SK-N-SH (cell line): ENCODE measurements around the gene FH.

Experiments used
- GABPA ChIP-seq: IDR thresholded peaks from 2 replicates; pipeline ENCODE4 v1.4.0; 2012; ENCODE audit warnings: low read depth, mild to moderate bottlenecking
- NRF1 ChIP-seq: IDR thresholded peaks from 2 replicates; pipeline ENCODE4 v1.6.1; 2012; ENCODE audit warnings: low read depth, mild to moderate bottlenecking, low read length
- POLR2AphosphoS5 ChIP-seq: IDR thresholded peaks from 2 replicates; pipeline ENCODE4 v1.6.1; 2012; ENCODE audit warnings: low read depth, low read length
- TAF1 ChIP-seq: IDR thresholded peaks from 2 replicates; pipeline ENCODE4 v1.6.1; 2012; ENCODE audit warnings: low read depth, mild to moderate bottlenecking, low read length, moderate library complexity, borderline replicate concordance
- TEAD4 ChIP-seq: IDR thresholded peaks from 2 replicates; pipeline ENCODE4 v1.4.0; 2012; ENCODE audit warnings: mild to moderate bottlenecking, borderline replicate concordance; ENCODE audit not compliant: insufficient read depth
- YY1 ChIP-seq: IDR thresholded peaks from 2 replicates; pipeline ENCODE4 v1.4.0; 2012; ENCODE audit warnings: low read depth, mild to moderate bottlenecking
- TF ChIP-seq, protein P1 (sequence below): fragments of 200-600 bp; sonication (generic); IDR thresholded peaks from 2 replicates; pipeline ENCODE4 v1.6.1; 2017; ENCODE audit warnings: antibody characterized with exemption, mild to moderate bottlenecking, moderate library complexity
- TF ChIP-seq, protein P2 (sequence below): fragments of 150-350 bp; IDR thresholded peaks from 2 replicates; pipeline ENCODE4 v1.6.1; 2017; ENCODE audit warnings: antibody characterized with exemption, low read length, low read depth, borderline replicate concordance
- TF ChIP-seq, protein P3 (sequence below): IDR thresholded peaks from 2 replicates; pipeline ENCODE4 v1.4.0; 2012; ENCODE audit warnings: low read depth

DNA sequence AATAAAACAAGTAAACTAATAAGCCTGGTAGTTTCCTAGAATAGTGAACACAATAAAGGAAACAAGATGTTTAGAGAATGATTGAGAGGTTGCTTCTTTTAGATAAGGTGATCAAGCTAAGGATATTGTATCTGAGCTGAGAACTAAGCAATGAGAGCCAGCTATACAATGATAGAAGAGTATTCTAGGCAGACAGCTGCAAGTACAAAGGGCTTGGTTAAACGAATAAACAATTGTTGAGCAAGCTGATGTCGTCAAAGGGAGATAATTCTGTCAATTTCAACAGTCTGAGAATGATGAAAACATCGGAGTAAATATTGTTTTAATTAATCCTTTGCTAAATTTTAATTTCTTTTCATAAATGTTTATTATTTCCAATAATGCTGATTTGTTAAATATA lies 5.5 kb upstream of the FH start:
- TF ChIP-seq TAF1 (no peak), POLR2AphosphoS5 (no peak), TEAD4 (no peak), NRF1 (no peak), GABPA (no peak), YY1 (no peak)
- TF ChIP-seq, protein P1, sequence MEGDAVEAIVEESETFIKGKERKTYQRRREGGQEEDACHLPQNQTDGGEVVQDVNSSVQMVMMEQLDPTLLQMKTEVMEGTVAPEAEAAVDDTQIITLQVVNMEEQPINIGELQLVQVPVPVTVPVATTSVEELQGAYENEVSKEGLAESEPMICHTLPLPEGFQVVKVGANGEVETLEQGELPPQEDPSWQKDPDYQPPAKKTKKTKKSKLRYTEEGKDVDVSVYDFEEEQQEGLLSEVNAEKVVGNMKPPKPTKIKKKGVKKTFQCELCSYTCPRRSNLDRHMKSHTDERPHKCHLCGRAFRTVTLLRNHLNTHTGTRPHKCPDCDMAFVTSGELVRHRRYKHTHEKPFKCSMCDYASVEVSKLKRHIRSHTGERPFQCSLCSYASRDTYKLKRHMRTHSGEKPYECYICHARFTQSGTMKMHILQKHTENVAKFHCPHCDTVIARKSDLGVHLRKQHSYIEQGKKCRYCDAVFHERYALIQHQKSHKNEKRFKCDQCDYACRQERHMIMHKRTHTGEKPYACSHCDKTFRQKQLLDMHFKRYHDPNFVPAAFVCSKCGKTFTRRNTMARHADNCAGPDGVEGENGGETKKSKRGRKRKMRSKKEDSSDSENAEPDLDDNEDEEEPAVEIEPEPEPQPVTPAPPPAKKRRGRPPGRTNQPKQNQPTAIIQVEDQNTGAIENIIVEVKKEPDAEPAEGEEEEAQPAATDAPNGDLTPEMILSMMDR = no peak
- TF ChIP-seq, protein P2, sequence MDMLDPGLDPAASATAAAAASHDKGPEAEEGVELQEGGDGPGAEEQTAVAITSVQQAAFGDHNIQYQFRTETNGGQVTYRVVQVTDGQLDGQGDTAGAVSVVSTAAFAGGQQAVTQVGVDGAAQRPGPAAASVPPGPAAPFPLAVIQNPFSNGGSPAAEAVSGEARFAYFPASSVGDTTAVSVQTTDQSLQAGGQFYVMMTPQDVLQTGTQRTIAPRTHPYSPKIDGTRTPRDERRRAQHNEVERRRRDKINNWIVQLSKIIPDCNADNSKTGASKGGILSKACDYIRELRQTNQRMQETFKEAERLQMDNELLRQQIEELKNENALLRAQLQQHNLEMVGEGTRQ = no peak
- TF ChIP-seq, protein P3, sequence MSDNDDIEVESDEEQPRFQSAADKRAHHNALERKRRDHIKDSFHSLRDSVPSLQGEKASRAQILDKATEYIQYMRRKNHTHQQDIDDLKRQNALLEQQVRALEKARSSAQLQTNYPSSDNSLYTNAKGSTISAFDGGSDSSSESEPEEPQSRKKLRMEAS = no peak
